Transverse colon (tissue), 3 donors: ENCODE measurements around the gene CYREN.

Experiments used
- CTCF ChIP-seq, 5 experiments: fragments of 200-600 bp in 3 of 5; fragments of 450-650 bp in 2 of 5; sonication (generic) in 3 of 5; IDR thresholded peaks; 1 replicate in 2 of 5; 2 replicates in 3 of 5; pipeline ENCODE4 v1.5.1; 2016 to 2017; ENCODE audit warnings: antibody characterized with exemption in 5 of 5, inconsistent platforms in 3 of 5, mild to moderate bottlenecking in 2 of 5, moderate library complexity in 1 of 5
- EP300 ChIP-seq: sonication (generic); formaldehyde crosslinking; IDR thresholded peaks from one replicate; pipeline ENCODE4 v1.6.1; 2017; ENCODE audit warnings: antibody characterized with exemption, low read depth
- POLR2A ChIP-seq: fragments of 450-650 bp; IDR thresholded peaks from one replicate; pipeline ENCODE4 v1.6.1; 2016; ENCODE audit warnings: antibody characterized with exemption, mild to moderate bottlenecking, moderate library complexity

- TF ChIP-seq CTCF (IDR thresholded peaks at IDR 0.05) (no peak), POLR2A (no peak), EP300 (no peak)
Measured at GRCh38 chr7:135194494-135195095, 24.1 kb upstream of the CYREN start.
